Endothelial cell of umbilical vein (primary cell): ENCODE results near the gene KCMF1.

ENCODE experiments used
- CTCF ChIP-seq, 2 donors: IDR thresholded peaks; 1 replicate in 1 of 2; 2 replicates in 1 of 2; pipeline ENCODE4 v1.5.1; 2011; ENCODE audit warnings: low read length in 2 of 2, mild to moderate bottlenecking in 2 of 2, moderate library complexity in 2 of 2, control low read depth in 1 of 2, inconsistent platforms in 1 of 2, low read depth in 1 of 2; ENCODE audit not compliant: insufficient read depth in 1 of 2; ENCODE audit errors: extremely low read depth in 1 of 2
- POLR2A ChIP-seq: IDR thresholded peaks from 2 replicates; pipeline ENCODE4 v1.6.1; 2012; ENCODE audit warnings: low read depth, mild to moderate bottlenecking, control low read depth, low read length
- POLR2AphosphoS5 ChIP-seq: IDR thresholded peaks from 2 replicates; pipeline ENCODE4 v1.6.1; 2012; ENCODE audit warnings: low read depth, mild to moderate bottlenecking, control low read depth, low read length, moderate library complexity; ENCODE audit not compliant: insufficient read depth

GRCh38 chr2:85033388-85033787, 62.4 kb downstream of the KCMF1 start:
- TF ChIP-seq POLR2AphosphoS5 (no peak), CTCF (IDR thresholded peaks at IDR 0.05; ENCODE audit: extremely low read depth in 1 of 2, insufficient read depth in 1 of 2, low read depth in 1 of 2, low read length in 2 of 2) (no peak), POLR2A (no peak)
